Measurements from ENCODE around the gene ARHGEF17. TPM values are rescaled to one million over a fixed set of nuclear protein-coding genes. Genes with fewer than 3 reads are reported as not detected.

Gene ARHGEF17
- total RNA-seq, 1 donor from 2014 or later, result 52.0 TPM

GRCh38 chr11:73394416-73395296 is 86.6 kb downstream of the ARHGEF17 start:
- ATAC-seq, result no peak
- peak; percentile 26 for DNase-seq
- intact Hi-C loops (cut with micrococcal nuclease), result no loop called here

DNA sequence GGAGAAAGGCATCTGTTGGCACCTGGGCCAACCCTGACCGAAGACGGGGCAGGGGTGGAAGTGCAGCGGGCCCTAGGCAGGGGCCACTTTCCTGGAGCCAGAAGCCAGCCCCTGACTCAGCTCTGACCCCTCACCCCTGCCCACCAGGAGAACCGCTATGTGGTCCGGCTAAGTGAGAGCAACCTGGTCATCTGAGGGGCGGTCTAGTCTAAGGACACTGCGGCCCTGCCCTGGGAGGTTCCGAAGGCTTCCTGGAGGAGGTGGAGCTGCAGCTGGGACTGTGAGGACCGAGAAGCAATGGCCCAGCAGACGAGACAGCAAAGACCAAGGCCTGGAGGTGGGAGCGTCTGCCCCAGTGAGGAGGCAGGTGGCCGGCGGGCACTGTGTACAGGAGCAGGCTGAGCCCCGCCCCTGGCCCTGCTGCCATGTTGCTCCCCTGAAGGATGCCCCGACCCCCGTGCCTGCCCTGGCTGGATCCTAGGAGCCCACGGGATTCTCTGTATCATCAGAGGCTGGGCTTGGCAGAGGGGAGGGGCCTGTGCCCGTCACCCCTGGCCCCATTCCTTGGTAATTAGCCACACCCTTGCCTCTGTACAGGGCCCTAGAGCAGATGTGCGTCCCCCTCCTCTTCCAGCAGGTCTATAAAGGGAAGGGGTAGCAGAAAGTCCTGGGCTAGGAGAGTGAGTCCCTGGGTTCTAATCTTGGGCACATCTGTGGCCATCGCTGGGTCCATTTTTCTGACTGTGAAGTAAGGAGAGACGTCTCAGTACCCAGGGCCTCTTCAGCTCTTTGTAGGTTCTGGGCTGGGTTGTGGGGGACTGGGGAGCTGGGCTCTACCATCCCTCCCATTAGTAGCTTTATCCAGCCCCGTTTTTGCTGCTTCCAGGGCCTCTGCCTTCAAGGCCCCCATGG is 87.5 kb downstream of the ARHGEF17 start:
- intact Hi-C loops (cut with micrococcal nuclease), result no loop called here
- peak; percentile 25 for DNase-seq
- no peak for ATAC-seq

- intact Hi-C loops (cut with micrococcal nuclease), result no loop called here
- DNase-seq, result peak; percentile 28
- no peak for ATAC-seq
Observed at GRCh38 chr11:73396251-73396930, 88.3 kb downstream of the ARHGEF17 start.

GRCh38 chr11:73396985-73397384 is 88.9 kb downstream of the ARHGEF17 start:
- DNase-seq, result no peak
- intact Hi-C loops (cut with micrococcal nuclease), result no loop called here
- ATAC-seq, result no peak

- ATAC-seq, result no peak
- no peak for DNase-seq
- intact Hi-C loops (cut with micrococcal nuclease), result no loop called here
Observed at GRCh38 chr11:73397468-73398131, 89.5 kb downstream of the ARHGEF17 start.

- DNase-seq, result no peak
- intact Hi-C loops (cut with micrococcal nuclease), result no loop called here
- no peak for ATAC-seq
Observed at GRCh38 chr11:73398132-73398526, 90.1 kb downstream of the ARHGEF17 start.

- intact Hi-C loops (cut with micrococcal nuclease), result no loop called here
- ATAC-seq (no peak), DNase-seq (no peak)
Observed at GRCh38 chr11:73398721-73399120, 90.6 kb downstream of the ARHGEF17 start.

GRCh38 chr11:73399159-73399590 is 91.1 kb downstream of the ARHGEF17 start:
- DNase-seq (no peak), ATAC-seq (peak; percentile 33)
- intact Hi-C loops (cut with micrococcal nuclease), result no loop called here

DNA sequence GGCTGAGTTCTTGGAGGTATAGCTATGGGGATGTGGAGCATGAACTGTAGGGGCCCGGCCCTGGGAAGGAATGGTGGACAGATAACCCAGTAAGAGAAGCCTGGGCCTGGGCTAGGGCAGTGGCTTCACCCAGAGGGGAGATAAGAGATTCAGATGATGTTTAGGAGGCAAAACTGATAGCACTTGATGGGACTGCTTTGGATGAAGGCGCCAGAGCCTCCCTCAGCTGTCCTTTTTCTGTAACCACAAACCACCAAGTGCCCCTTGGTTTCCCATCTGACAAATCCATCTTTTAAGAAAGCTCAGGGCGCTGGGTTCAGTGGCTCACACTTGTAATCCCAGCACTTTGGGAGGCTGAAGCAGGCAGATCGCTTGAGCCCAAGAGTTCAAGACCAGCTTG is 91.6 kb downstream of the ARHGEF17 start:
- ATAC-seq (no peak), DNase-seq (no peak)
- intact Hi-C loops (cut with micrococcal nuclease), result loop anchor here (10.0 kb wide), 1 partner anchor 265 kb away; no protein-coding TSS in a partner anchor

DNA sequence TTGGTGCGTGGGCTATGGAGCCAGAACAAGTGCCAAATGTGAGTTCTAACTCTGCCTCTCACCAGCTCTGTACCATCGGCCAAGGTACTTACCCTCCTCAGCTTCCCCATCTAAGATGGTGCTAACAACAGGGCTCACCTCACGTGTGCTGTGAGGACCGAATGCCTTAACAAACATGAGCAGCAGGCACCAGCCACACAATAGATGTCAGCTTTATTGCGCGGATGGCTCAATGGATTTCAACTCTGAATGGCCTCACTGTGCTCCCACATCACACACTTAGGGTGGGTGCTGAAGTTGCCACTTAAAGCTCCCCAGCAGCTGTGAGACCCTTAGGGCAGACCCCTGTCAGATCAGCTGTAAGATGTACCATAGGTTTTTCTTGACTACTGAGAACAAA is 92.2 kb downstream of the ARHGEF17 start:
- intact Hi-C loops (cut with micrococcal nuclease), result loop anchor here (10.0 kb wide), 1 partner anchor 265 kb away; no protein-coding TSS in a partner anchor
- DNase-seq, result no peak
- ATAC-seq, result no peak

GRCh38 chr11:73401217-73401923 is 93.3 kb downstream of the ARHGEF17 start:
- ATAC-seq, result no peak
- intact Hi-C loops (cut with micrococcal nuclease), result loop anchor here (10.0 kb wide), 1 partner anchor 263 kb away; no protein-coding TSS in a partner anchor
- no peak for DNase-seq

GRCh38 chr11:73401924-73402833 is 94.1 kb downstream of the ARHGEF17 start:
- ATAC-seq (no peak), DNase-seq (no peak)
- intact Hi-C loops (cut with micrococcal nuclease), result loop anchor here (10.0 kb wide), 1 partner anchor 263 kb away; no protein-coding TSS in a partner anchor

DNA sequence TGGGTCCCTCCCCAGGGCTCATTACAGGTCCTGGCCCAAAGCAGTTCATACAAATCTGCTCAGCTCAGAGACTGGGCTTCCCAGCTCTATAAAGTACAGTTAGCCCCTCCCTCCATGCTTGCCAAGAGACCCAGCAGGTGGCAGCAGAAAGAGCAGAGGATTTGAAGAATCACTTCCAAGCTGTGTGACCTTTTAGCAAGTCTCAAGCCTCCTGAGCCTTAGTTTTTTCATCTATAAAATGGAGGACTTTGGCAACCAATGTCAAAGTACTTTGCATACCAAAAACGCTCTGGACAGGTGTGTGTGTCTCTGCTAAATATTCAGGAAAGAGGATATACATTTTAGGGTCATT is 94.7 kb downstream of the ARHGEF17 start:
- ATAC-seq (no peak), DNase-seq (no peak)
- intact Hi-C loops (cut with micrococcal nuclease), result loop anchor here (10.0 kb wide), 1 partner anchor 262 kb away; no protein-coding TSS in a partner anchor

DNA sequence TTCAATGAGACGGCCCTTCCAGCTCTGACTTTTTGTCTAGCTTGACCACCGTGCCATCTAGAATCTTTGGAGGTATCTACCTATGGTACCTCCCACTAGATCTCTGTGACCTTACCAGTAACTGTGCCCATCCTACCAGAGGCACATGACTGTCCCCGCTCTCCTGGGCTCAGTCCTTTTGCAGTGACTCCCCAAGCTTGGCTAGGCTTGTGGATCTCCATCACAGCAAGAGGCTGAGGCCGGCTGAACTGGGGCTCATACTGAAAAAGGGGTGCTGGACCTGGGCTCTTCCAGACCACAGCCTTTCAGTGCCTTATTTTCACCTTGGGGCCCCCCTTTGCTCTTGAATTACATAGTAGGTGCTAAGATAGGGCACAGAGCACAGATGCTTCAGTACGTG is 95.5 kb downstream of the ARHGEF17 start:
- DNase-seq, result no peak
- ATAC-seq, result peak; percentile 14
- intact Hi-C loops (cut with micrococcal nuclease), result loop anchor here (10.0 kb wide), 1 partner anchor 261 kb away; no protein-coding TSS in a partner anchor

GRCh38 chr11:73404048-73404447 is 96.0 kb downstream of the ARHGEF17 start:
- intact Hi-C loops (cut with micrococcal nuclease), result loop anchor here (10.0 kb wide), 1 partner anchor 261 kb away; no protein-coding TSS in a partner anchor
- DNase-seq, result peak; percentile 81

GRCh38 chr11:73404506-73405145 is 96.5 kb downstream of the ARHGEF17 start:
- intact Hi-C loops (cut with micrococcal nuclease), result loop anchor here (10.0 kb wide), 1 partner anchor 260 kb away; no protein-coding TSS in a partner anchor
- DNase-seq, result no peak

More at GRCh38 chr11:73404048-73404447, 96.0 kb downstream of the ARHGEF17 start:
- peak; percentile 92 for ATAC-seq

More at GRCh38 chr11:73404506-73405145, 96.5 kb downstream of the ARHGEF17 start:
- no peak for ATAC-seq
